Immature natural killer cell (primary cell): Measurements from ENCODE around the gene NRXN2. TPM values are rescaled to one million over a fixed set of nuclear protein-coding genes. Genes with fewer than 3 reads are reported as not detected.
A peak's percentile ranks its signal among the peaks of the same experiment; 100 is the strongest.

Experiments
- DNase-seq, 3 donors: peaks; one replicate each; pipeline ENCODE4 v3.0.0; 2022; ENCODE audit warnings: mixed read lengths in 1 of 3
- H3K27ac Mint-ChIP-seq, 6 donors: one replicate each; pipeline ENCODE4 v1.8.0; 2020; ENCODE audit warnings: mixed read lengths in 6 of 6, mild to moderate bottlenecking in 5 of 6, inconsistent platforms in 4 of 6, moderate library complexity in 3 of 6
- H3K27me3 Mint-ChIP-seq, 3 donors: one replicate each; pipeline ENCODE4 v1.8.0; 2020 to 2021; ENCODE audit warnings: low read depth in 3 of 3, mild to moderate bottlenecking in 3 of 3, mixed read lengths in 3 of 3, moderate library complexity in 3 of 3, inconsistent platforms in 1 of 3
- H3K36me3 Mint-ChIP-seq, 3 donors: one replicate each; pipeline ENCODE4 v1.8.0; 2020; ENCODE audit warnings: mixed read lengths in 3 of 3, inconsistent platforms in 2 of 3, mild to moderate bottlenecking in 2 of 3
- H3K4me1 Mint-ChIP-seq, 2 donors: one replicate each; pipeline ENCODE4 v1.8.0; 2020; ENCODE audit warnings: inconsistent platforms in 2 of 2, mild to moderate bottlenecking in 2 of 2, mixed read lengths in 2 of 2, moderate library complexity in 1 of 2
- H3K4me3 Mint-ChIP-seq, 5 donors: one replicate each; pipeline ENCODE4 v1.8.0; 2020; ENCODE audit warnings: mild to moderate bottlenecking in 5 of 5, mixed read lengths in 5 of 5, inconsistent platforms in 3 of 5, moderate library complexity in 3 of 5
- H3K9me3 Mint-ChIP-seq, 6 donors: one replicate each; pipeline ENCODE4 v1.8.0; 2020; ENCODE audit warnings: mild to moderate bottlenecking in 6 of 6, mixed read lengths in 6 of 6, inconsistent platforms in 4 of 6, moderate library complexity in 3 of 6
- polyA plus RNA-seq, 3 donors: library from polyadenylated mRNA; unstranded; fragments of 300-500 nt; fragmentation: Illumina TruSeq; gene quantifications; one replicate each; pipeline ENCODE4 v1.2.3, GENCODE V29; 2021

NRXN2 gene
- polyA plus RNA-seq, 3 donors from 2014 or later: 0.44 to 3.6 (median 3.2) TPM

DNA sequence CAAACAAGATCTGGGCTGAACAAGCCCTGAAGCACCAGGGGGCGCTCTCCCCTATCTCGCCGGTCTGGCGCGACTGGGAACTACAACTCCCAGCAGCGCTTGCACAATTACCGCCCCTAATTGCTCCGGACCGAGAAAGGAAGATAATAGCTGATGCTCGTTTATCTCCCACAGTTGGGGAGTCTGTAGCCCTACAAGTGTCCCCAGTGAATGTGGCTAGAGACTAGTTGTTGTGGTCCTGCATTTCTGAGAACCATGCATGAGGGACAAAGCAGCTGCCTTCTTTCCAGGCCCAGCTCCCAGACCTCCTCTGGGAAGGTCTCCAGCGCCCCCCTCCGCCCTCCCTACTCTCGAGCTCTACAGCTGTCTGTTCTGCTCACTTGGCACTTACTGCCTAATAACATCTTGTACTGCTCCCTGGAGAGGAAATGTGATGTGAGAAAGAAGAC, 34.4 kb downstream of the NRXN2 start:
- peak; percentile 83 to 88 (median 84) for DNase-seq
- Mint-ChIP-seq H3K36me3 (no peaks in the 10 kb centered on the region), H3K27me3 (peaks cover 4 to 14% (median 8%) of the 10 kb centered on the region in 3 donors), H3K27ac (peak overlapping the region in 5 of 6 donors; percentile 10 to 81 (median 62)), H3K4me3 (peak overlapping the region; percentile 61 to 80 (median 71)), H3K4me1 (peaks cover 12 to 16% of the 10 kb centered on the region in 2 donors), H3K9me3 (no peaks in the 10 kb centered on the region)

DNA sequence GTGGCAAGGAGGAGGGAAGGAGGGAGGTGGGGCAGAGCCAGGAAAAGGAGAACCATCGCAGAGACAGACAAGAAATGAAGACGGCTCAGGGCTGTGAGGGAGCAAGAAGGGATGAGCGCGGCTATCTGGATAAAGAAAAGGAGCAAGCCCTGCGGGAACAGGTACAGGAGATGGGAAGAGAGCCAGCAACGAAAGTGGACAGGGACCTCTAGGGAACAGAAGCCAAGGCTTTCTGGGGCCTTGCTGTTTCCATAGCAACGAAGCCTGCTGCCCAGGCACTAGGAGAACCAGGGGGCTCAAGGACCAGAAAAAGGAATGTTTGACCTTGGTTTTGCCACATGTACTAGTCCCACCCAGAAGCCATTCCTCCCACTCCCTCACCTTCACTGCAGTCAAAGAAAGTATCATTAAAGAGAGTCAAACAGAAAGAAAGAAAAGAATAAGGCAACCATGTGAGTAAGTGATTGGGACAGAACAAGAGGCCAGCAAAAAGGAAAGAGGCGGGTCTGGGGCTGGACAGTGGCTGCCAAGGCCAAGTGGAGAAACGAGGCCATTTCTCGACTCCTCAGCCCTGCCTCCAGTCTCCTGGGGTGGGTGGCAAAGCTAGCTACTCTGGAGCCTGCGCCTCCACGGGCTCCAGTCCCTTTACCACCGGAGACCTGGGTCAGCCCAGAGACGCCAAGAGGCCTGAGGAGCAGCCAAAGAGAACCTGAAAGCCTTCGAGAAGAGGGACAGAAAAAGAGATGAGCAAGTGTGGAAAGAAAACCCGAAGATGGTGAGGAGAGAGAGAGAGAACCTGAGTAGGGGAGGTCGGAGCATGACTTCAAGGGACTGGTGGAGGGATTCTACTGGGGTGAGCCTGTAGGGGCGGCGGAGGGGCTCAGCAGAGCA, 35.1 kb downstream of the NRXN2 start:
- DNase-seq: no peak
- no peaks in the 10 kb centered on the region for H3K9me3 Mint-ChIP-seq
- H3K36me3 Mint-ChIP-seq: no peaks in the 10 kb centered on the region
- peaks cover 4 to 11% (median 8%) of the 10 kb centered on the region in 3 donors for H3K27me3 Mint-ChIP-seq
- peak overlapping the region; percentile 61 to 80 (median 71) for H3K4me3 Mint-ChIP-seq
- peak overlapping the region in 5 of 6 donors; percentile 10 to 81 (median 62) for H3K27ac Mint-ChIP-seq
- peaks cover 12 to 16% of the 10 kb centered on the region in 2 donors for H3K4me1 Mint-ChIP-seq

DNA sequence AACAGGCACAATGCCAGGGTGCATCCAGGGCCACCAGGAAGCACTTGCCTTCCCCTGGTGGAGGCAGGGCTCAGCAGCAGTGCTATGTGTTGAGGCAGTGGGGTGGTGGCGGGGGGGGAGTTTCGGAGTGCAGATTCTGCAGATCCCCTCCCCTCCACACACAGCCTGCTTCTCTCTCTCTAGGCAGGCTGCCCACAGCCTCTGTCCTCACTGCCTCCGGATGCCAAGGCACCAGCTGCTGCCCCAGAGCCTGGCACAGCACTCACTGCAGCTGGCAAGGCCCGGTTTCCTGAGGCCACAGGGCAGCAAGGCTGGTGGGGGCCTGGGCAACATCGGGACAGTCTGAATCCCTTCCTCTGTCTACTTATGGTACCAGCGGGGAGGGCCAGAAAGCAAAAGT, 35.8 kb downstream of the NRXN2 start:
- Mint-ChIP-seq H3K36me3 (no peaks in the 10 kb centered on the region), H3K27me3 (peaks cover 4 to 8% (median 5%) of the 10 kb centered on the region in 3 donors), H3K4me3 (no peak overlapping the region), H3K4me1 (peaks cover 12 to 16% of the 10 kb centered on the region in 2 donors), H3K9me3 (no peaks in the 10 kb centered on the region), H3K27ac (no peak overlapping the region)
- no peak for DNase-seq

DNA sequence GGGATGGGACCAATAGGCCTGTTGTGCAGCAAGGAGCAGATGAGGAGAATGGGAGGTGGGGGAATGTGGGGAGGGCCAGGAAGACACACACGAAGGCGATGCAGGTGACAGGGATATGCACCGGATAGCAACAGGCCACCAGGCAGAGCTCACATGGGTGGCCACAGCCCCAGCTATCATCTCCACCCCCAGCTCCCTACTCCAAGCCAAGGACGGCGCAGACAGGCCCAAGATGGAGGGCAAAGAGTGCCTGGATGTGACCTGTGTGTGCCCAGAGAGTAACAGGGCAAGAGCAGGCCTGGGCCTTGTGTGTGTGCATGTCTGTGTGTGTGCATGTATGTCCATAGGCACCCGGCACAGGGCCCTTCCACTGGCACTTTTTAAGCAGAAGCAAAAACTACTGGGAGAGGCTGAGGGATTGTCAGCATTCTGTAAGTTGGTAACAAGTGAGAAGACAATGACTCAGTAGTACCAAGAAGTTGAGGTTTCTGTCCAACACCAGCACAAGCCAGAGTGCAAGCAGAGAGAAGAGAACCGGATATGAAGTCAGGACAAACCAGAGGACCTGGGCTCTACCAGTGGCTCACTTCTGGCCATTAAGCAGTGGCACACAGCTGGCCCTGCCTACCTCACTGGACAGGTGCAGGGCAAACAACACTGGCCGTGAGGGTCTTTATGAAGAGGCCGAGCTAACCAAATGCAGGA, 36.4 kb downstream of the NRXN2 start:
- no peak overlapping the region for H3K27ac Mint-ChIP-seq
- H3K9me3 Mint-ChIP-seq: no peaks in the 10 kb centered on the region
- DNase-seq: no peak
- peaks cover 12 to 16% of the 10 kb centered on the region in 2 donors for H3K4me1 Mint-ChIP-seq
- no peaks in the 10 kb centered on the region for H3K36me3 Mint-ChIP-seq
- no peak overlapping the region for H3K4me3 Mint-ChIP-seq
- H3K27me3 Mint-ChIP-seq: peaks cover 4 to 8% (median 4%) of the 10 kb centered on the region in 3 donors

DNA sequence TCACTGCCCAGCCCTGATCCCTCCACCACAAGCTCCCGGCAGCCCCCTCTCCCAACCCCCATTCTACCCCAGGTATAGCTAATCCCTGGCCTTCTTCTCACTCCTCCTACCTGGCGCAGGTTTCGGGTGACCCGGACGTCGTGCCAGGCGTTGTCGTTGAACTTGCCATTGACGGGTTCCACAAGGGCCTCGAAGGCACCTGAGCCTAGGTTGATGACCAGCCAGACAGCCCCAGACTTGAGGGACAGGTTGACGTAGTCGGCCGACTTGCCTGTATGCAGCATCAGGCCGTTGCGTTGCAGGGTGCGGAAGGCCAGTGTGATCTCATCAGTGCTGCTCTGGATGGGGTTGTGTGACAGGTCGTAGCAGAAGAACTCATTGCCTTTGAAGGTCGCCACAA, 37.5 kb downstream of the NRXN2 start:
- no peak overlapping the region for H3K4me3 Mint-ChIP-seq
- peaks cover 12 to 16% of the 10 kb centered on the region in 2 donors for H3K4me1 Mint-ChIP-seq
- no peak for DNase-seq
- no peak overlapping the region for H3K27ac Mint-ChIP-seq
- no peaks in the 10 kb centered on the region for H3K36me3 Mint-ChIP-seq
- H3K9me3 Mint-ChIP-seq: no peaks in the 10 kb centered on the region
- H3K27me3 Mint-ChIP-seq: peaks cover 3 to 6% (median 5%) of the 10 kb centered on the region in 3 donors

DNA sequence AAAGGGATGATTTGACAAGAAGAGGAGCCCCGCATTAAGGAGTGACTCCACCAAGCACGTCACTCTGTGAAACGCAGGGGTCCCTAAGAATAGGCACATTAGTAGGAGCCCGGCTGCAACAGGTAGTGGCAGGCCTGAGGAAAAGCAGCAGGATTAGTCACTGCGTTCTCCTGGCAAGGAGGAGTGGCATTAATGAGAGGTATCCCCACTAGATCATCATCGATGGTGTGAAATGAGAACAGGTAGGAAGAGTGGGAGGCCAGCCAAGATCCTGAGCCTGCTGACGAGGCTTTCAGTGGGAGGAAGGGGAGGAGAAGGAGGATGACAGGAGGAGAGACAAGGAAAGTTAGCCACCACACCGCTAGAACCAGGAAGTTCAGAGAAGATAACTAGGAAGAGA, 38.6 kb downstream of the NRXN2 start:
- no peaks in the 10 kb centered on the region for H3K9me3 Mint-ChIP-seq
- no peak for DNase-seq
- H3K27ac Mint-ChIP-seq: no peak overlapping the region
- H3K4me1 Mint-ChIP-seq: peaks cover 12 to 16% of the 10 kb centered on the region in 2 donors
- no peaks in the 10 kb centered on the region for H3K36me3 Mint-ChIP-seq
- no peak overlapping the region for H3K4me3 Mint-ChIP-seq
- H3K27me3 Mint-ChIP-seq: peaks cover 3 to 6% (median 5%) of the 10 kb centered on the region in 3 donors

DNA sequence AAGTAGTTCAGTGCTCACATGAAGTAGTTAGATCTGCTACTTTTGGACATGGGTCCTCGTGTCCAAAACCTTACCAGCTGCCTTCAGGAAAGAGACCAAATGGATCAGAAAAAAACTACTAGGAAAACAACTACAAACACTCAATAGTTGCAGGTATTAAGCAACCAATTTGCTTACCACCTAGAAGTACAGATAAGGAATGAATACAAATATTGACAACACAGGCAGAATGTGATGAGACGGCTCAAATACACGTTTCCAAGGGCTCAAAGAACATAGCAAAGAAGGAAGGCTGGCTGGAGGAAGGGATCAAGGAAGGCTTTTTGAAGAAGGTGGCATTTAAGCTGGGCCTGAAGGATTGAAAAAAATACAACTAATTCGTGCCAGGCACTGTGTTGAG, 41.8 kb downstream of the NRXN2 start:
- no peaks in the 10 kb centered on the region for H3K9me3 Mint-ChIP-seq
- no peaks in the 10 kb centered on the region for H3K4me1 Mint-ChIP-seq
- no peaks in the 10 kb centered on the region for H3K36me3 Mint-ChIP-seq
- no peak overlapping the region for H3K27ac Mint-ChIP-seq
- no peak overlapping the region for H3K4me3 Mint-ChIP-seq
- DNase-seq: no peak
- peaks cover 2 to 9% (median 5%) of the 10 kb centered on the region in 3 donors for H3K27me3 Mint-ChIP-seq

DNA sequence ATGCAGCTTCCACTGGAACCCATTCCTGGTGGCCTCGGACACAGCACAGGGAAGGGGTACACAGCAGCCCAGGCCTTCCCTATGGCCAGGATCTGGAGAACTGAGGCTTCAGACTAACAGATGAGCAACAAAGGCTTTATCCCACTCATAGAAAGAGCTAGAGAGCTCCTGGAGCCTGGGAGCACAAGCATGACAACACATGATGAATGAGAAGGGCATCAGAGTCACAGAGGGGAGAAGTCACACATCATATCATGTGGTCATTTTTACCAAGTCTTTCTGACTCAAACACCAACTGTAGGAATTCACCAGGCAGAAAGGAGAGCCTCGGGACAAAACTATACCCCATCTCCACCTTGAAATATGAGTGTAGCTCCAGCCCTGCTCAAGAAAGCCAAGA, 43.2 kb downstream of the NRXN2 start:
- Mint-ChIP-seq H3K27ac (no peak overlapping the region), H3K4me3 (no peak overlapping the region), H3K4me1 (peaks cover 0 to 3% of the 10 kb centered on the region in 2 donors), H3K9me3 (no peaks in the 10 kb centered on the region), H3K36me3 (no peaks in the 10 kb centered on the region), H3K27me3 (peaks cover 4 to 7% (median 6%) of the 10 kb centered on the region in 3 donors)
- no peak for DNase-seq

DNA sequence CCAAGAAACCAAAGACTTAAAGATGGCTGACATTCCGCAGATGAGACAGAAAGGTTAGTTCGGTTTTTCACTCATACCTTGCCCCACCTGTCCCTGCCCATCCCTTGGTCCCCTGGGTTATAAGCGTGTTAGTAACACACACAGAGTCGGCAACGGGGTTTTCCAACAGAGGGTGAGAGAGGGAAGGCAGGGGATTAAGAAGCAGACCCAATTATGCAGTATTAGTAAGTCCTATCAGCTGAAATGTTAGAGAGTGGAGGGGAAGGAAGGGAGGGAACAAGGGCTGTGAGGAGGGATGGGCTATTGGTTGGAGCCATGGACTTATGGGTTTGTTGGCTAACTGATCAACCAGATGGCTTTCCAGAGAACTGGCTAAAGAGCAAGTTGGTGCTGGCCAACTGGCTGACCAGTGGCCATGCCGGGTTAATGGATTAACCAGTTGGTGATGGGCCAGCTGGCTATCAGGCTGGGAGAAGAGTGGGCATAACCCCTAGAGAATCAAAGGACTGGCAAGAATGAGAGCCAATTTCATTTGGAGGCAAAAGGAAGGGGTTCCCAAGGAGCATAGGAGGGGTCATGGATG, 45.5 kb downstream of the NRXN2 start:
- no peak overlapping the region for H3K27ac Mint-ChIP-seq
- peaks cover 3 to 7% (median 4%) of the 10 kb centered on the region in 3 donors for H3K27me3 Mint-ChIP-seq

DNA sequence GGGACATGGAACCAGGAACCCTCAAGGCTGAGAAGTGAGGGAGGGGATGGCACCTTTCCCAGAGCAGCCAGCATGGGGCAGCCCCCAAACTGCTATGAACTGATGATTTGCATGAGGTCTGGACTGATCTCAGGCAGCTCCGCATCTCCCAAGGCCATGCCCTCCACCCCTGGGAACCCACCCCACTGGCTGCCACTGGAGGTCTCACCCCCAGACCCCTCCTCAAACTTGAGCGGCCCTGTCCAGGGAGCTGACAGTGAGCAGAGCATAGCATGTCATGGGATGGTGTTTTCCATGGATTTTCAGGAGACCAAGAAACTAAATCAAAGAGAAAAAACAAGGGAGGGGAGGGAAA, 46.8 kb downstream of the NRXN2 start:
- peaks cover 0 to 3% of the 10 kb centered on the region in 2 donors for H3K4me1 Mint-ChIP-seq
- no peaks in the 10 kb centered on the region for H3K36me3 Mint-ChIP-seq
- DNase-seq: no peak
- peaks cover 3 to 11% (median 9%) of the 10 kb centered on the region in 3 donors for H3K27me3 Mint-ChIP-seq
- peak overlapping the region in 1 of 6 donors; percentile 33 for H3K27ac Mint-ChIP-seq
- H3K9me3 Mint-ChIP-seq: no peaks in the 10 kb centered on the region
- H3K4me3 Mint-ChIP-seq: no peak overlapping the region

More for the DNA sequence above, 45.5 kb downstream of the NRXN2 start:
- Mint-ChIP-seq H3K9me3 (no peaks in the 10 kb centered on the region), H3K36me3 (no peaks in the 10 kb centered on the region), H3K4me1 (peaks cover 0 to 3% of the 10 kb centered on the region in 2 donors), H3K4me3 (no peak overlapping the region)
- DNase-seq: no peak

DNA sequence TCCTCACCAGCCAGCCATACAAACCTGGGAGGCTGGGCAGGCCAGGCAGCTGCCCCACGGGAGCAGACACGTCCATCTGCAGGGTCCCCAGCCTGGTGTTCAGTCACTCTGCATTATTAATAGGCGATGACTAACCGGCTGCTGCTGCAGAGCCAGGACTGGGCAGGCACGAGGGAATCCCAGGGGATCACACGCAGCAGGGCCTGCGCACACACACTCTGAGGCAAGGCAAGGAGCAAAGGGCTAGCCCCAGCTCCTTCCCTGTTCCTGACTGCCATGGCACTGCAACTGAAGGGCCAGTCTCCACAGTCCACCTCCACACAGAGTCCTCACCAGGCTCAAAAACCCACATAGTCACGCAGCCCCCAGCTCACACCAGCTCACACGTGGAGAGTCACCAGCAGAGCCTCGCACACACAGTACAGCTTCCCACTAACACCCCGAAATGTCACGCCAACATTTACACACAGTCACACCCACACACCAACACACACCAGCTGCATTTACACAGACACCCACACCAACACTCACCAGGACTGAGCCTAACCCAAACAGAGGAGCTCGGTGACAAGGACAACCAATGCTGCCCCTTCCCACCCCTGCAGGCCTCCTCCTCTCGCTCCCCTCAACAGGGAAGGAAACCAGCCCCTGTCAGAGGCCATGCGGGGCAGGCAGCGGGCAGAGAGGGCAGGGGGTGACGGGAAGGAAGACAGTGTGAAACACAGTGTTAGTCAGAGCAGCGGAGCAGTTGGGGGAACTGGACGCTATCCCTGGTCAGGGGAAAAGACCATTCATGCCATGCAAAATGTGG, 47.3 kb downstream of the NRXN2 start:
- peaks cover 0 to 3% of the 10 kb centered on the region in 2 donors for H3K4me1 Mint-ChIP-seq
- H3K4me3 Mint-ChIP-seq: no peak overlapping the region
- no peak for DNase-seq
- no peaks in the 10 kb centered on the region for H3K9me3 Mint-ChIP-seq
- H3K36me3 Mint-ChIP-seq: no peaks in the 10 kb centered on the region
- peak overlapping the region in 1 of 6 donors; percentile 33 for H3K27ac Mint-ChIP-seq
- H3K27me3 Mint-ChIP-seq: peaks cover 3 to 11% (median 9%) of the 10 kb centered on the region in 3 donors

DNA sequence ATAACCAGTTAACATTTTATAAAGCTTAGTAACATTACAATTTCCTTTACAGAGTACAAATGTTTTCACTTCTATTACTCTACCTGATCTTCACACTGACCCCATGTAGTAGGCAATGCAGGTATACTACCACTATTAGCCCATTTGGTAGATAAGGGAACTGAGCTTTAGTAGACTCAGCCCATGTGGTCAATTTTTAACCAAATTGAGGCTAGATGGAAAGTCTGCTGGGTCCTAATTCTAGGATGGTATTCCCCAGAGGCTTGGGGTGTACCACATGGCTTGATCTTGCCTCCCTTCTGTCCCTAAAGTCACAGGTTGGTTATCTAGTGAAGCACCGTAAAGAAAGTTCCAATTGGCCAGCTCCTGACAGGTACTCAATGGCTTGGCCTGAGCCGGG, 48.2 kb downstream of the NRXN2 start:
- peaks cover 3 to 11% (median 9%) of the 10 kb centered on the region in 3 donors for H3K27me3 Mint-ChIP-seq
- no peaks in the 10 kb centered on the region for H3K9me3 Mint-ChIP-seq
- H3K36me3 Mint-ChIP-seq: no peaks in the 10 kb centered on the region
- H3K27ac Mint-ChIP-seq: no peak overlapping the region
- DNase-seq: no peak
- H3K4me1 Mint-ChIP-seq: peaks cover 0 to 3% of the 10 kb centered on the region in 2 donors
- no peak overlapping the region for H3K4me3 Mint-ChIP-seq

DNA sequence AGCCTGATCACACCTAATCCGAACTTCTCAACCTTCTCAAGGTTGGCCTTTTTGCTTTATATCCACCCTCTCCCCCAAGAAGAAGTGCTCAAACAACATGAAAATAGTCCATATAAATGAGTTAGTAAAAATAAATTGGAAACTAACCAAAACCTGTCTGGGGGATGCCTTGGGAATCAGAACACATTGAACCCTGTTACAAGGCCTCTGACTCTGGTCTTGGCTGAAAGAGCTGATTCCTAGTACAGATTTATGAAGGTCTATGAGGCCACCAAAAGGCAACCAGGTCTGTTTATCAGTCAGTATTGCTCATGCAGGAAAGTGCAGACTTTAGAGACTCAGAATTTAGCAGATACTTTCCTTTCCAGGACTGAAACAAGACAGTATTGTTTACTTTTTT, 49.7 kb downstream of the NRXN2 start:
- Mint-ChIP-seq H3K27me3 (peaks cover 3 to 11% (median 9%) of the 10 kb centered on the region in 3 donors), H3K4me3 (no peak overlapping the region), H3K27ac (no peak overlapping the region), H3K36me3 (no peaks in the 10 kb centered on the region), H3K4me1 (peaks cover 0 to 3% of the 10 kb centered on the region in 2 donors), H3K9me3 (no peaks in the 10 kb centered on the region)
- DNase-seq: no peak
